ENCODE data around the gene PPM1F.
A peak's percentile ranks its signal among the peaks of the same experiment; 100 is the strongest.

PPM1F gene

DNA sequence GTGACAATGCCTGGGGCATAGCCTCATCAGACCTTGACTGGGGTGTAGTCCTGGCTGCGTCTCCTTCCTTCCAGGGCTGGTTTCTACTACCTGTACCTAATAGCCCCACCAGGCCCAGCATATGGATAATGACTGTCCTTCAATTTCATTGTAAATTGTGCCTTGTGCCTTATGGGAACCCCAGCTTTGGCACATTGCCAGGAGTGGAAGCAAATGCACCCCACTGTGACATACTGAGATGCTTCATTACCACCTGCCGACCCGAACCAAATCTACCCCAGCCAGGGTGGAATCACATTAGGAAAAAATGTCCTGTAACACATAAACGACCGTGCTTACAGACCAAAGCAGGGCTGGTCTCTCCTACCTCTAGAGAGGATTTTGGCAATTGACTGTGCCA is 22.6 kb upstream of the PPM1F start:
- DNase-seq: no peak

DNA sequence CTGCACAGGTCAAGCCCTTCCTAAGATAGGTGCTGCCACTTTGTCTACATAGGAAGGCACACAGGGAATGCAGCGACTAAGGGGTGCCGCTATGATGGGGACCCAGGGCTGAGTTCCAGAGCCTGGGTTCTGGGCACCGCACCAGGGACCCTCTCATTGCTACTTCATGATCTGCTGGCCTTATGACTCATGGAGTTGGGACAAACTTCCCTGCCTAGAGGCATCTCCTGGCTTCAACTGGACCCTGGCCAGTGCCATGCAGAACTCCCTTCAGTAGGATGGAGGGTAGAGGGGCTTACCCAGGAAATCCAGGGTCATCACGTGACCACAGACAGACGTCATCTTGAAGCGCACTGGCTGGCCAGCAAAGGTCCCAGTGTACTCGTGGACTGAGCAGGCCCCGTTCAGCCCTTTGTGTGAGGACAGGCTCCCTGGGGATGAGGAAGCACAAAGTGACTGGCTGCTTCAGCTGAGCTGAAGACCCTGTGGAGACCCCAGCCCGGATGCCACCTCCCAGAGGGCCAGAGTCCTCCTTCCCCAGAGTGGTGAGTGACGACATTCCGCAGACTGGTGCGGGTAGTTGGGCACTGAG is 21.5 kb upstream of the PPM1F start:
- DNase-seq: no peak

DNA sequence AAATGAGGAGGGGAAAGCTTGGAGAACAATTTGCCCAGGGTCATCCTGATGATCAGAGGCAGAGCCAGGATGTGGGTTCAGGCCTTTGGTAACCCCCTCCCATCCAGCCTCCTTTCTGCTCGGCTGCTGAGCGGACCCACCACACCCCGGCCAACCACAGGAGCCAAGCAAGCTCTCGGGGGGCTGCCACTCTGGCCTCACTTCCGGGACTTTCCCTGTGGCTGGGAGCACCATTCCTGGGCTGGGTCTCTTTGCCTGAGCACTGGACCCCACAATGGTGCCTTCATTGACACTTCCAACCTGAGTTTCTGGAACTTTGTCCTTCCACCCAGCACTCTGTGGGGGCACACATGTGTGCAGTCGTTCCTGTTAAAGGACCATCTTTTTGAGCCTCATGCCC is 20.2 kb upstream of the PPM1F start:
- no peak for DNase-seq

GRCh38 chr22:21972293-21972779 is 19.7 kb upstream of the PPM1F start:
- DNase-seq: peak in 4 of 5 experiments; percentile 8 to 45 (median 36)

DNA sequence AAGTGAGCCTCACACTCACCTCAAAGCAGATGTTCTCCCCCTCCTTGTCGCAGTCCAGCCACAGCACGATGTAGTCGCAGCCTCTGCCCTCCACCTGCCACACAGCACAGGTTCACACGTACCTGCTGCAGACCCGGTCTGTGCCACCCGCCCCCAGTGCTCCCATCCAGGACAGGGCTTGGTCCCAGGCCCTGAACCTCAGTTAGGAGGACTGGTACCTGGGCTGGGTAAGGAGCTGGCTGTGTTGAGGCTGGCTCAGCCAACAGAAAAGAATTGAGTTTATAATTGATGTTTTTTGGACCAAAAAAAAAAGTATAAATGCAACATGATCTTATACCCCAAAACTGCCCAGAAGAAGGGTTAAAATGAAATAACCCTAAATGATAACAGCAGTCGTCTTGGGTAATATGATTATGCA is 19.2 kb upstream of the PPM1F start:
- no peak for DNase-seq

DNA sequence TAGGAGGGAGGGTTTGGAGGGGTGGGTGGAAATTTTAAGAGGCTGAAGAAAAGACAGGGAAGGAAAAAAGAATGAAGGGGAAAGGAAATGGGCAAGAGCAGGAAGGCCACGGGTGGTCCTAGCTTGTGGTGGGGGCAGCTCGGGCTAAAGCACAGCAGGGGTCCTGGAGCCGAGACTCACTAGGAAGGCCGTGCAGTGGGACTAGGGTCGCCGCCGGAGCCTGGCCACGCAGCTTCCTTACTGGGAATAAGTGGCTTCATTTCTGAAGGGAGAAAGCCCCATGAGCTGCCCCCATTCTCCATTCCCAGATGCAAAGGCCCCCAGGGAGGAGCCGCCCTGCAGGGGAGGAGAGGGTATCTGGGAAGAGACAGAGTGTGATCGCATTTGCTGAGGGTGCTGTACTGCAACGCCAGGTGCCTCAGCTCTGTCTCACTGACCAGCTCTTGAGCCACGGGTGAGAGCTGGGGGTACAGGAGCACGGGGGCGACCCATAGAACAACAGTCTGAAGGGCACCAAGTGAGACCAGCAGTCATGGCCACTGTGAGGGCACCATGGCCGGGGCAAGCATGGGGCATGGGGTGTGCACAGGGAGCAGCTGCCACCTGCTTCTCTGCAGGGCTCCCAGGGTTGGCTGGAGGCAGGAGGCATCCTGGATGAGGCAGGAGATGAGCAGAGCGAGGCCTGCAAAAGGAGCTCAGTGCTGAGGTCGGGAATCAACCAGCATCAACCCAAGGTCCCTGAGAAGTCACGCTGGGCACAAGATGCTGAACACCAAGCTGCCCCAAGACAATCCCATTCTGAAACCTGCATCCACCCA is 18.4 kb upstream of the PPM1F start:
- no peak for DNase-seq

GRCh38 chr22:21970037-21970799 is 17.6 kb upstream of the PPM1F start:
- no peak for DNase-seq

- no peak for DNase-seq
Measured at GRCh38 chr22:21968452-21969129, 15.9 kb upstream of the PPM1F start.

DNA sequence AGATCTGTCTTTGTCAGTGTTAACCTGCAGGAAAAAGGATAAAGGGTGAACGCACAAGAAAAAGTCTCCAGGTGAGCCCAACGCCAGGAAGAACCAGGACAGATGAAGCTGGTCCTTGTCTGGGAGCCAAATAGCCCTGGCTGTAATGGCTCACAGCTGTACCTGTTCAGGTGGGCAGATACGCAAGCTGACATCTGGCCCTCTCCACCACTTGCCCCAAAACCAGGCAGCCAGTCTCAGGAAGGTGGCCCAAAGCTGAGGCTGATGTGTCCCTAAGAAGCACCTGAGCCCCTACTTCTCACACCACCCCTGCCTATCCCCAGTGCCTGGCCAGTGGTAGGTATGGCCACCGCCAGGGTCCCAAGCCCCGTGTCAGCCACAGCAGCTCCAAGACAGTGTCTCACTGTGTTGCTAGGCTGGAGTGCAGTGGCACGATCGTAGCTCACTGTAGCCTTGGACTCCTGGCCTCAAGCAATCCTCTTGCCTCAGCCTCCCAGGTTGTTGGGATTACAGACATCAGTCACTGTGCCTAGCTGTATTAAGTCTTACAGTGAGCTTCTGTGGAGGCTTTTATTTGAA is 15.1 kb upstream of the PPM1F start:
- DNase-seq: no peak

DNA sequence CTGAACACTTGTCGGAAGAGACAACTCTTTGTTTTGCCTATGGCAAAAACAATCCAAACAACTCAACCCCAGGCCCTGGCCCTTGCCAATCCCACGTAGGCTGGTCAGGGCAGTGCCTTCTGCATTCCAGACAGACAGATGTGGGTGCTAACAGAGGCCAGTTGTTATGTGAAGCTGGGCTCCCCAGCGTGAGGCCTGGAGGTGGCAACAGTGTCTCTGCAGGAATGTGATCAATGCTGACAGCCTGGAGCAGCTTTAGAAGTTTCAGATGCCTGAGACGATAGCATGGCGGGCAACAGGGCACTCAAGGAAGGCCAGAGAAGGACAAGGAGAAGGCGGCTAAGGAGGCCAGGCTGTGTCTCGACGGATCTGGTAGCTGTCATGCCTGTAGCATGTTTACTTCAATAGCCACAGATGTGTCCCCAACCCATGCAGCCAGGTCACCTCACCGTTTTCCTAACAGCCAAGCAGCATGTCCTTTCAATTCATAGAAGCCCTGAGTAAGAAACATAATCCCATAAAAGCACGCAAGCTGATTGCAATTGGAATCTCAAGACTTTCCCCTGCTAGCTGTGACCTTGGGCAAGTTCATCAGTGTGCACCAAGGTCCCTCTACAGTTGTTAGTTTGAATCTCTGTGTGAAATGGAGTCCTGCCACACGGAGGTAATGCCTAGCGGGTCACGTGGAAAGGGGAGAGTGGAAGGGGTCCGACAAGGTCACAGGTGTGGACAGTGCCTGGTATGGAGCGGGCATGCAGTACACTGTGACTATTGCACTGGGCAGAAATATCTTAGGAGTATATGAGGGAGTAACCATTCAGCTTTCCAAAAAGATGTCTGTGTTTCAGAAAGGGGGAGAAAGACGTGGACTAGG is 14.2 kb upstream of the PPM1F start:
- no peak for DNase-seq

GRCh38 chr22:21965762-21966288 is 13.2 kb upstream of the PPM1F start:
- no peak for DNase-seq

DNA sequence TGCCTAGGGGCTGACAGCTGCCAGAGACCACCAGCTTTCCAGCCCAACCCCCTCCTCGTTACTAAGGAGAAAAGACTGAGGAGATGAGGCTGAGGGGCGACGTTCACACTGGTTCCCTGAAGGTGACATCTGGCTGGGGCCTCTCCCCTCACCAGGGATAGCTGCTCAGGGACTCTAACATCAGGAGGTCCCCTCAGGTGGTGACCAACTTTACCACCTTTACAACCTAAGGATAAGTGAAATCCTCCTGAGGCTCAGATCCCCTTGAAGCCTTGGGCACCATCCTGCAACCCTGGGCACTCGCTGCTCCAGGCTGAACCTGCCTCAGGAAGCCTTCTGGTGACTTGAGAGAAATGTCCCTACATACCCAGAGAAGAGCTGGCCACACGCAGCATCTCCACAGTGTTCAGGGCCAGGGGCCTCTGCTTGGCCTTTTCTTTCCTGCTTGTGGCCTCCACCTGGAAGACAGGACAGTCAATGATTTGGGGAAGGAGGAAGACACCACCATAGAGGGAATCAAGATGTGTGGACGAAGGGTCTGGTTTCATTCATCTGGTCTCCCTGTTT is 12.4 kb upstream of the PPM1F start:
- no peak for DNase-seq

DNA sequence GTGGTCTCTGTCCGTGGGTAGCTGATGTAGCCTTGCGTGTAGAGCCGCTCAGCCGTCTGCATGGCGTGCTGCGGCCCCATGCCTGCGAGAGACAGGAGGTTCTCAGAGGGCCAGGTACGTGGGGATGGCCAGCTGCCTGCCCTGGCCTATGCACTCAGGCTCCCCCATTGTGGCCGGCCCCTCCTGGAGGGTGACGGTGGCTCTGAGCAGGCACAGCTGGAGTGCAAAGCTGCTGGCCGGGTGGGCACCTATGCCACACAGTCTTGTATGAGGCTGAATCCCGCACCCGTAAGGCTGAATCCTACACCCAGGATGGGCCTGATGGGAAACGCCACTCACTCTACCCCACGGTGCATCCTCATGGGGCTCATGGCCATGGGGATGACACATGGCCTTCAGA is 11.6 kb upstream of the PPM1F start:
- no peak for DNase-seq

DNA sequence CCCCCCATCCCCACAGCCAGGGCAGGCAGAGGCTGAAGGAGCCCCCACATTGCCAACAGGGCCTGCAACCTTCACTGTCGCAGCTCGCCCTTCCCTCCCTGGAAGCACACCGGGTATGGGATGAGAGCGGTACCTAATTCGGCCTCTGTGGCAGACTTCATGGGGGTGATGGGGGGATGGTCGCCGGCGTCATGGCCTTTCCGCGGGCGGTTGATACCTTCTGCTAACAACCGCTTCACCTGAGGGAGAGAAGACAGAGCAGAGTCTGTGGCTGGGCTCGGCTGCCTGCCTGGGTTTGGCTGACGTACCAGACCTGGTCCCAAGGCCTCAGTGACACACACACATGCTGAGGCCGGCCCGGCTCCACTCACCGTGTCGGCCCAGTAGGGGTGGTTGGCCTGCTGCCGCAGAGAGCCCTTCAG is 11.2 kb upstream of the PPM1F start:
- no peak for DNase-seq

DNA sequence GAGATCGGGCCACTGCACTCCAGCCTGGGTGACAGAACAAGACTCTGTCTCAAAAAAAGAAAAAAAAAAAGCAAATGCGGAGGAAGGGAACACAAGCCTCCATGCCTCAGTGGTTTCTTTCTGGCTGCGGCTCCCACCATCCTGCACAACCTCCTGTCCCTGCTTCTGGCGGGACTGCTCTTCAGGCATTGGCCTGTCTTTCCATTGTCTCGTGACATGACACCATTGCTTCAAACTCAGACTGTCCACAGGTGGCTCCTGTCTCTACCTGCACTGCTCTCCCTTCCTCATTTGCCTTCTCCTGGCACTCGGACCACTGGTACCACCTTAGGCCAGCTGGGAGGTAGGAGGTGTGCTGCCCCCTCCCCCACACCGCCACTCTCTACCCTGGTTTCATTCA is 10.6 kb upstream of the PPM1F start:
- DNase-seq: no peak

- DNase-seq: no peak
Measured at GRCh38 chr22:21962655-21962949, 10.0 kb upstream of the PPM1F start.

- no peak for DNase-seq
Measured at GRCh38 chr22:21961886-21962654, 9.4 kb upstream of the PPM1F start.

DNA sequence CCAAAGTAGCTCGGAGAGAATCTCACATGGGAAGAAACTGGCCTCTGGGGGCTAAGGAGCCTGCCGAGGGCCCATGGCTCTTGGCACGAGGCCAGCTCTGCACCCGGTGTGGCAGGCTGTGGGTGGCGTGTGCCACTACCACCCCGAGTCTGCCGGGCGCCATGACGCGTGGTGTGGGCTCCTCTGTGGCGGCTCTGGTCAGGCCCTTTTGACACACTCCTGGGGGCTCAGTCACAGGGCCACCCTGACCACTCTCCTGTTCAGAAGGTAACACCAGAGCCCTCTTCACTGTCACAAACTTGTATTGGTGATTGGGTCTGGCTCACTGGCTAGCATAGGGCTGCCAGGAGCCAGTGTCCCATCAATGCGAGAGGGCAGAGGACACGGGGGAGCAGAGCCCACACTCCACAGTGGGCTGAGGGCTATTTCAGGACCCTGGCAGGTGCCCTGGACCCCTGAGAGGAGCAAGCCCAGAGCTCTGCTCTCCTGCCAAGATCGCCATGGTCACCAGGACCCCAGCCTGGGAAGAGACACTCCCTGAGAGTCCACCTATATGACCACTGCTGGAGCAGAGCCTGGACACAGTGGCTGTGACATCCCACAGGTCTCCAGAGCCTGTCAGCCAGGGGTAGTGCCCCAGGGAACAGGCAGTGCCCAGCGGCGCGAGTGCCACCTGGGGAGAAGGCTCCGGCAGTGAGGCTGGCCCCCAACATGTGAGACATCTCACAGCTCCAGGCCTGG is 8.6 kb upstream of the PPM1F start:
- no peak for DNase-seq

All from T-helper 2 cell (primary cell).